Prostate gland (tissue), 2 donors: Measurements from ENCODE around the gene TCF7L1. TPM values are rescaled to one million over a fixed set of nuclear protein-coding genes. Genes with fewer than 3 reads are reported as not detected.

ENCODE experiments used
- DNase-seq: peaks from one replicate; pipeline ENCODE4 v3.0.0-alpha.2; 2019; ENCODE audit warnings: low spot score
- H3K27ac ChIP-seq, 2 donors: fragments of 200-600 bp; sonication (generic); 2 replicates each; pipeline ENCODE4 v1.5.1; 2017 to 2019
- H3K27me3 ChIP-seq: fragments of 200-600 bp; sonication (generic); replicated peaks from 2 replicates; pipeline ENCODE4 v1.5.1; 2019; ENCODE audit not compliant: insufficient read depth
- H3K36me3 ChIP-seq, 2 donors: fragments of 200-600 bp; sonication (generic); 1 replicate in 1 of 2; 2 replicates in 1 of 2; pipeline versions ENCODE4 v1.5.1 to v1.8.1; 2017 to 2019
- H3K4me1 ChIP-seq: fragments of 200-600 bp; sonication (generic); replicated peaks from 2 replicates; pipeline ENCODE4 v1.5.1; 2019
- H3K4me3 ChIP-seq, 2 donors: fragments of 200-600 bp; sonication (generic); 2 replicates each; pipeline ENCODE4 v1.5.1; 2017 to 2019
- H3K9me3 ChIP-seq: fragments of 200-600 bp; sonication (generic); 2 replicates; pipeline ENCODE4 v1.5.1; 2017
- POLR2A ChIP-seq: fragments of 450-650 bp; IDR thresholded peaks from one replicate; pipeline ENCODE4 v1.6.1; 2016; ENCODE audit warnings: antibody characterized with exemption, mild to moderate bottlenecking
- POLR2AphosphoS5 ChIP-seq: sonication (generic); formaldehyde crosslinking; IDR thresholded peaks from one replicate; pipeline ENCODE4 v1.6.1; 2017; ENCODE audit warnings: antibody characterized with exemption
- WGBS: methylation state at CpG from one replicate; pipeline ENCODE4 v1.1.5; 2018; 5-methylcytosine and 5-hydroxymethylcytosine counted together
- intact Hi-C: fragments of 100-400 bp; cut with DNase I; formaldehyde crosslinking; loops from one replicate; pipeline ENCODE4 v1.14.2; 2022
- total RNA-seq, 2 donors: library from RNA; depleted of rRNA; stranded (reverse); fragments of >200 nt; gene quantifications; one replicate each; pipeline ENCODE4 v1.1.0, GENCODE V29; 2016
- TF ChIP-seq, protein P1 (sequence below), 4 experiments: fragments of 200-600 bp in 2 of 4; fragments of 450-650 bp in 2 of 4; sonication (generic) in 2 of 4; IDR thresholded peaks; 1 replicate in 3 of 4; 2 replicates in 1 of 4; pipeline ENCODE4 v1.5.1; 2016 to 2019; ENCODE audit warnings: antibody characterized with exemption in 4 of 4, mild to moderate bottlenecking in 2 of 4, moderate library complexity in 2 of 4

The TCF7L1 gene
- total RNA-seq, 2 donors from 2014 or later: 2.6 to 7.0 TPM

- no peaks in the 10 kb centered on the region for H3K27me3 ChIP-seq
- peaks cover 3% of the 10 kb centered on the region for H3K4me1 ChIP-seq
- no peak for DNase-seq
- WGBS: 64% methylated on average over 8 of the region's 8 CpGs
- no peak overlapping the region for H3K4me3 ChIP-seq
- no peaks in the 10 kb centered on the region for H3K36me3 ChIP-seq
- H3K27ac ChIP-seq: no peak overlapping the region
- no peaks in the 10 kb centered on the region for H3K9me3 ChIP-seq
- intact Hi-C loops: no loop called here
- TF ChIP-seq, protein P1, sequence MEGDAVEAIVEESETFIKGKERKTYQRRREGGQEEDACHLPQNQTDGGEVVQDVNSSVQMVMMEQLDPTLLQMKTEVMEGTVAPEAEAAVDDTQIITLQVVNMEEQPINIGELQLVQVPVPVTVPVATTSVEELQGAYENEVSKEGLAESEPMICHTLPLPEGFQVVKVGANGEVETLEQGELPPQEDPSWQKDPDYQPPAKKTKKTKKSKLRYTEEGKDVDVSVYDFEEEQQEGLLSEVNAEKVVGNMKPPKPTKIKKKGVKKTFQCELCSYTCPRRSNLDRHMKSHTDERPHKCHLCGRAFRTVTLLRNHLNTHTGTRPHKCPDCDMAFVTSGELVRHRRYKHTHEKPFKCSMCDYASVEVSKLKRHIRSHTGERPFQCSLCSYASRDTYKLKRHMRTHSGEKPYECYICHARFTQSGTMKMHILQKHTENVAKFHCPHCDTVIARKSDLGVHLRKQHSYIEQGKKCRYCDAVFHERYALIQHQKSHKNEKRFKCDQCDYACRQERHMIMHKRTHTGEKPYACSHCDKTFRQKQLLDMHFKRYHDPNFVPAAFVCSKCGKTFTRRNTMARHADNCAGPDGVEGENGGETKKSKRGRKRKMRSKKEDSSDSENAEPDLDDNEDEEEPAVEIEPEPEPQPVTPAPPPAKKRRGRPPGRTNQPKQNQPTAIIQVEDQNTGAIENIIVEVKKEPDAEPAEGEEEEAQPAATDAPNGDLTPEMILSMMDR (IDR thresholded peaks at IDR 0.05): no peak
- no peak for TF ChIP-seq POLR2A
- TF ChIP-seq POLR2AphosphoS5: no peak
These were observed 31.0 kb downstream of the TCF7L1 start for GRCh38 chr2:85164145-85164569.

- no peak for DNase-seq
- Histone ChIP-seq H3K4me1 (no peaks in the 10 kb centered on the region), H3K4me3 (no peak overlapping the region), H3K36me3 (no peaks in the 10 kb centered on the region), H3K27me3 (no peaks in the 10 kb centered on the region), H3K9me3 (no peaks in the 10 kb centered on the region), H3K27ac (no peak overlapping the region)
- 50% methylated on average over 9 of the region's 9 CpGs for WGBS
- intact Hi-C loops: no loop called here
- TF ChIP-seq POLR2A: no peak
- TF ChIP-seq, protein P1 (IDR thresholded peaks at IDR 0.05): no peak
- TF ChIP-seq POLR2AphosphoS5: no peak
These were observed 32.0 kb downstream of the TCF7L1 start for GRCh38 chr2:85165088-85165690.

GRCh38 chr2:85166021-85166420 lies 32.8 kb downstream of the TCF7L1 start:
- Histone ChIP-seq H3K27ac (no peak overlapping the region), H3K4me1 (no peaks in the 10 kb centered on the region), H3K36me3 (no peaks in the 10 kb centered on the region), H3K27me3 (no peaks in the 10 kb centered on the region), H3K9me3 (no peaks in the 10 kb centered on the region), H3K4me3 (no peak overlapping the region)
- intact Hi-C loops: no loop called here
- WGBS: 57% methylated on average over 1 of the region's 1 CpG
- no peak for DNase-seq
- TF ChIP-seq POLR2AphosphoS5 (no peak), POLR2A (no peak)
- TF ChIP-seq, protein P1 (IDR thresholded peaks at IDR 0.05): no peak

DNA sequence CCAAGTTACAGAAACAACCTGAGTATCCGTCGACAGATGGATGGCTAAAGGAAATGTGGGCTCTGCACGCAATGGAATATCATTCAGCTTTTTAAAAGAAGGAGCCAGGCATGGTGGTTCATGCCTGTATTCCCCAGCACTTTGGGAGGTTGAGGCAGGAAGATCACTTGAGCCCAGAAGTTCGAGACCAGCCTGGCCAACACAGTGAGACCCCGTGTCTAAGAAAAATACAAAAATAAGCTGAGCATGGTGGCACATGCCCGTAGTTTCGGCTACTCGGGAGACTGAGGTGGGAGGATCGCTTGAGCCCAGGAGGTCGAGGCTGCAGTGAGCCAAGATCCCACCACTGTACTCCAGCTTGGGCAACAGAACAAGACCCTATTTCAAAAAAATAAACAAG lies 34.3 kb downstream of the TCF7L1 start:
- TF ChIP-seq POLR2AphosphoS5 (no peak), POLR2A (no peak)
- no peaks in the 10 kb centered on the region for H3K27me3 ChIP-seq
- 95% methylated on average over 10 of the region's 10 CpGs for WGBS
- H3K36me3 ChIP-seq: no peaks in the 10 kb centered on the region
- H3K27ac ChIP-seq: no peak overlapping the region
- DNase-seq: no peak
- intact Hi-C loops: no loop called here
- H3K4me3 ChIP-seq: no peak overlapping the region
- no peaks in the 10 kb centered on the region for H3K4me1 ChIP-seq
- no peaks in the 10 kb centered on the region for H3K9me3 ChIP-seq

- TF ChIP-seq POLR2A (no peak), POLR2AphosphoS5 (no peak)
- TF ChIP-seq, protein P1 (IDR thresholded peaks at IDR 0.05): no peak
- Histone ChIP-seq H3K36me3 (no peaks in the 10 kb centered on the region), H3K4me1 (no peaks in the 10 kb centered on the region), H3K27me3 (no peaks in the 10 kb centered on the region), H3K27ac (no peak overlapping the region), H3K4me3 (no peak overlapping the region), H3K9me3 (no peaks in the 10 kb centered on the region)
- intact Hi-C loops: no loop called here
- no peak for DNase-seq
- WGBS: 97% methylated on average over 3 of the region's 3 CpGs
These were observed 35.8 kb downstream of the TCF7L1 start for GRCh38 chr2:85168942-85169341.
